ENCODE measurements around the gene DNAH5.

Gene DNAH5

GRCh38 chr5:13943676-13944075 is 812 bp downstream of the DNAH5 start:
- DNase-seq (ENCODE audit: low read depth in 2 of 2, low spot score in 1 of 2) = no peak

- DNase-seq (ENCODE audit: low read depth in 2 of 2, low spot score in 1 of 2) = no peak
Measured at GRCh38 chr5:13941468-13941867, 3.0 kb downstream of the DNAH5 start.

- no peak for DNase-seq (ENCODE audit: low read depth in 2 of 2, low spot score in 1 of 2)
Measured at GRCh38 chr5:13939638-13940037, 4.8 kb downstream of the DNAH5 start.

- no peak for DNase-seq (ENCODE audit: low read depth in 2 of 2, low spot score in 1 of 2)
Measured at GRCh38 chr5:13934921-13935320, 9.6 kb downstream of the DNAH5 start.

- DNase-seq (ENCODE audit: low read depth in 2 of 2, low spot score in 1 of 2) = no peak
Measured at GRCh38 chr5:13934125-13934524, 10.4 kb downstream of the DNAH5 start.

- DNase-seq (ENCODE audit: low read depth in 2 of 2, low spot score in 1 of 2) = no peak
Measured at GRCh38 chr5:13932561-13932960, 11.9 kb downstream of the DNAH5 start.

GRCh38 chr5:13932011-13932410 is 12.5 kb downstream of the DNAH5 start:
- DNase-seq (ENCODE audit: low read depth in 2 of 2, low spot score in 1 of 2) = no peak

- DNase-seq (ENCODE audit: low read depth in 2 of 2, low spot score in 1 of 2) = no peak
Measured at GRCh38 chr5:13930541-13931171, 13.8 kb downstream of the DNAH5 start.

GRCh38 chr5:13926731-13927130 is 17.8 kb downstream of the DNAH5 start:
- no peak for DNase-seq (ENCODE audit: low read depth in 2 of 2, low spot score in 1 of 2)

GRCh38 chr5:13921578-13921977 is 22.9 kb downstream of the DNAH5 start:
- DNase-seq (ENCODE audit: low read depth in 2 of 2, low spot score in 1 of 2) = no peak

GRCh38 chr5:13919786-13920185 is 24.7 kb downstream of the DNAH5 start:
- no peak for DNase-seq (ENCODE audit: low read depth in 2 of 2, low spot score in 1 of 2)

- no peak for DNase-seq (ENCODE audit: low read depth in 2 of 2, low spot score in 1 of 2)
Measured at GRCh38 chr5:13919087-13919486, 25.4 kb downstream of the DNAH5 start.

GRCh38 chr5:13917061-13917460 is 27.4 kb downstream of the DNAH5 start:
- no peak for DNase-seq (ENCODE audit: low read depth in 2 of 2, low spot score in 1 of 2)

- DNase-seq (ENCODE audit: low read depth in 2 of 2, low spot score in 1 of 2) = no peak
Measured at GRCh38 chr5:13913962-13914361, 30.5 kb downstream of the DNAH5 start.

- no peak for DNase-seq (ENCODE audit: low read depth in 2 of 2, low spot score in 1 of 2)
Measured at GRCh38 chr5:13910637-13911288, 33.7 kb downstream of the DNAH5 start.

GRCh38 chr5:13910201-13910600 is 34.3 kb downstream of the DNAH5 start:
- DNase-seq (ENCODE audit: low read depth in 2 of 2, low spot score in 1 of 2) = no peak

- no peak for DNase-seq (ENCODE audit: low read depth in 2 of 2, low spot score in 1 of 2)
Measured at GRCh38 chr5:13909271-13909670, 35.2 kb downstream of the DNAH5 start.

GRCh38 chr5:13898569-13898968 is 45.9 kb downstream of the DNAH5 start:
- no peak for DNase-seq (ENCODE audit: low read depth in 2 of 2, low spot score in 1 of 2)

GRCh38 chr5:13878357-13878756 is 66.1 kb downstream of the DNAH5 start:
- DNase-seq (ENCODE audit: low read depth in 2 of 2, low spot score in 1 of 2) = no peak

- DNase-seq (ENCODE audit: low read depth in 2 of 2, low spot score in 1 of 2) = no peak
Measured at GRCh38 chr5:13866792-13867191, 77.7 kb downstream of the DNAH5 start.

- no peak for DNase-seq (ENCODE audit: low read depth in 2 of 2, low spot score in 1 of 2)
Measured at GRCh38 chr5:13865312-13865711, 79.2 kb downstream of the DNAH5 start.

GRCh38 chr5:13860146-13860545 is 84.3 kb downstream of the DNAH5 start:
- no peak for DNase-seq (ENCODE audit: low read depth in 2 of 2, low spot score in 1 of 2)
